Measurements from ENCODE around the gene OCA2. TPM values are rescaled to one million over a fixed set of nuclear protein-coding genes. Genes with fewer than 3 reads are reported as not detected.

The OCA2 gene
- total RNA-seq, 1 experiment from 2014 or later = 0.31 TPM

GRCh38 chr15:27993996-27994780, 104.9 kb downstream of the OCA2 start:
- H4K8ac ChIP-seq (replicated peaks; ENCODE audit: insufficient read length, low read depth, low read length) = no peak overlapping the region
- H4K20me1 ChIP-seq (ENCODE audit: control insufficient read depth, insufficient read depth, insufficient read length) = no peaks in the 10 kb centered on the region
- no peak overlapping the region for H2AFZ ChIP-seq (ENCODE audit: low read length)
- no peak overlapping the region for H2BK15ac ChIP-seq (ENCODE audit: low read depth, low read length)
- H3K4me3 Mint-ChIP-seq = no peak overlapping the region
- no peak overlapping the region for H2AK5ac ChIP-seq (ENCODE audit: insufficient read length, low read length)
- no peak overlapping the region for H2BK20ac ChIP-seq (ENCODE audit: low read depth, low read length, poor library complexity, severe bottlenecking)
- H3K9me3 Mint-ChIP-seq = no peaks in the 10 kb centered on the region; a peak in 1 of 5 replicates
- H3K79me1 ChIP-seq (ENCODE audit: insufficient read depth, low read depth, low read length, poor library complexity, severe bottlenecking) = no peaks in the 10 kb centered on the region
- H2BK12ac ChIP-seq (ENCODE audit: insufficient read length, low read depth, low read length) = no peak overlapping the region
- no peaks in the 10 kb centered on the region for H3K27me3 ChIP-seq (ENCODE audit: insufficient read depth, low read length)
- no peak overlapping the region for H2BK5ac ChIP-seq (ENCODE audit: insufficient read length, low read length)
- no peaks in the 10 kb centered on the region for H3K9me3 ChIP-seq (ENCODE audit: control insufficient read depth, low read depth, low read length)
- H2BK120ac ChIP-seq (ENCODE audit: low read depth, low read length, poor library complexity, severe bottlenecking) = no peak overlapping the region
- no peak overlapping the region for H4K5ac ChIP-seq (ENCODE audit: insufficient read length, low read depth, low read length)
- H3K27ac ChIP-seq (ENCODE audit: insufficient read length, low read depth, low read length) = no peak overlapping the region
- no peak overlapping the region for H3K23ac ChIP-seq (ENCODE audit: insufficient read length, low read depth, low read length)
- WGBS (ENCODE audit: extremely low coverage, insufficient read length, low lambda C conversion rate) = no CpG with 5 or more reads among the region's 16 CpGs
- no peaks in the 10 kb centered on the region for H3K4me1 ChIP-seq (ENCODE audit: insufficient read depth, low read length)
- no peaks in the 10 kb centered on the region for H3K36me3 Mint-ChIP-seq (ENCODE audit: insufficient read depth in 1 of 3, low read depth in 3 of 3)
- H3K79me2 ChIP-seq (ENCODE audit: insufficient read depth, low read length) = no peaks in the 10 kb centered on the region
- H3K56ac ChIP-seq (ENCODE audit: insufficient read length, low read depth, low read length) = no peak overlapping the region
- no peak overlapping the region for H3K18ac ChIP-seq (ENCODE audit: insufficient read length, low read depth, low read length)
- no peaks in the 10 kb centered on the region for H3K4me1 Mint-ChIP-seq
- no peak overlapping the region for H3K14ac ChIP-seq (ENCODE audit: insufficient read depth, low read length)
- H3K4ac ChIP-seq (ENCODE audit: low read depth, low read length) = no peak overlapping the region
- H3K4me2 ChIP-seq (ENCODE audit: insufficient read depth, insufficient read length, low read length) = no peak overlapping the region
- peaks cover 4% of the 10 kb centered on the region for H3K27me3 Mint-ChIP-seq (ENCODE audit: low read depth)
- H3K27ac Mint-ChIP-seq = no peak overlapping the region
- H3K23me2 ChIP-seq (ENCODE audit: insufficient read length, low read depth, low read length, poor library complexity, severe bottlenecking) = no peaks in the 10 kb centered on the region
- TF ChIP-seq CTCF (conservative IDR thresholded peaks at IDR 0.05) = no peak
- H4K91ac ChIP-seq (ENCODE audit: insufficient read length, low read depth, low read length) = no peak overlapping the region
- H3T11ph ChIP-seq (ENCODE audit: low read length) = no peak overlapping the region
- DNase-seq = no peak
- no peak overlapping the region for H3K9ac ChIP-seq (ENCODE audit: extremely low read depth, insufficient read length, low read length)

All from H9 (cell line).